ENCODE data around the gene ELFN1.

GRCh38 chr7:1741751-1742554, 71.9 kb downstream of the ELFN1 start:
- no peak for TF ChIP-seq CTCF (IDR thresholded peaks at IDR 0.05; ENCODE audit: insufficient read depth, low read depth, low read length)
- TF ChIP-seq EZH2 (IDR thresholded peaks at IDR 0.05; ENCODE audit: insufficient read depth, low read length): no peak

All from astrocyte (in vitro differentiated cells and primary cell).